H1 (cell line): ENCODE data around the gene SENP2. TPM values are rescaled to one million over a fixed set of nuclear protein-coding genes. Genes with fewer than 3 reads are reported as not detected.

Experiments
- CTCF ChIA-PET: fragments of 300-600 bp; sonication (Branson Sonifier 250); formaldehyde crosslinking; loops from one replicate; lab custom pipeline; 2021; ENCODE audit not compliant: partially characterized antibody; lab: Charles Lee
- POLR2A ChIA-PET: fragments of 300-600 bp; sonication (Branson Sonifier 250); formaldehyde crosslinking; loops from one replicate; lab custom pipeline; 2021; ENCODE audit warnings: inconsistent platforms; ENCODE audit not compliant: partially characterized antibody; lab: Charles Lee
- DNase-seq, 2 experiments: peaks; one replicate each; pipeline versions ENCODE4 v3.0.0 to v3.0.0-alpha.2; 2010 to 2022; ENCODE audit warnings: low spot score in 2 of 2, low read depth in 1 of 2, mixed read lengths in 1 of 2
- FAIRE-seq: peaks from 2 replicates; lab custom pipeline; 2011; peaks lifted over from hg19 to GRCh38; lab: Jason Lieb, UNC
- H2AFZ ChIP-seq: 2 replicates; pipeline ENCODE4 v1.8.1; 2012; ENCODE audit warnings: low read length, inconsistent platforms
- H2AK5ac ChIP-seq: 2 replicates; pipeline ENCODE4 v1.6.1; 2013; ENCODE audit warnings: low read depth, low read length
- H2BK120ac ChIP-seq: replicated peaks from 2 replicates; pipeline ENCODE3; 2013; ENCODE audit warnings: low read depth, low read length, inconsistent platforms
- H2BK12ac ChIP-seq: 2 replicates; pipeline ENCODE4 v1.6.1; 2013; ENCODE audit warnings: low read depth, low read length
- H2BK15ac ChIP-seq: 2 replicates; pipeline ENCODE4 v1.6.1; 2013; ENCODE audit warnings: low read length
- H2BK20ac ChIP-seq: 2 replicates; pipeline ENCODE4 v1.6.1; 2013; ENCODE audit warnings: low read length
- H2BK5ac ChIP-seq: 2 replicates; pipeline ENCODE4 v1.6.1; 2013; ENCODE audit warnings: low read depth, low read length
- H3K14ac ChIP-seq: 2 replicates; pipeline ENCODE4 v1.6.1; 2013; ENCODE audit warnings: inconsistent platforms; ENCODE audit not compliant: insufficient read length
- H3K18ac ChIP-seq: 2 replicates; pipeline ENCODE4 v1.6.1; 2013; ENCODE audit warnings: low read length; ENCODE audit errors: extremely low read depth
- H3K23ac ChIP-seq: 2 replicates; pipeline ENCODE4 v1.6.1; 2013; ENCODE audit warnings: inconsistent platforms; ENCODE audit not compliant: insufficient read length
- H3K23me2 ChIP-seq: 2 replicates; pipeline ENCODE4 v1.6.1; 2013; ENCODE audit warnings: low read depth, low read length
- H3K27ac ChIP-seq: 2 replicates; pipeline ENCODE4 v1.6.1; 2011; ENCODE audit warnings: low read depth, low read length, inconsistent platforms
- H3K27me3 ChIP-seq, 4 experiments: replicated peaks in 1 of 4; 1 replicate in 1 of 4; 2 replicates in 3 of 4; pipeline versions ENCODE4 v1.6.1 to v1.8.1; 2011 to 2013; ENCODE audit warnings: low read length in 3 of 4, mild to moderate bottlenecking in 3 of 4, inconsistent platforms in 2 of 4, mixed read lengths in 2 of 4, moderate library complexity in 1 of 4; ENCODE audit not compliant: control insufficient read depth in 3 of 4, insufficient read depth in 3 of 4; ENCODE audit errors: extremely low read depth in 1 of 4
- H3K36me3 ChIP-seq, 4 experiments: 2 replicates each; pipeline versions ENCODE4 v1.6.1 to v1.8.1; 2011 to 2013; ENCODE audit warnings: mild to moderate bottlenecking in 4 of 4, low read length in 3 of 4, moderate library complexity in 2 of 4, control low read depth in 1 of 4, inconsistent platforms in 1 of 4; ENCODE audit not compliant: insufficient read depth in 4 of 4, control insufficient read depth in 2 of 4
- H3K4ac ChIP-seq: replicated peaks from 2 replicates; pipeline ENCODE3; 2013; ENCODE audit warnings: low read length, low read depth, mixed read lengths, inconsistent platforms; ENCODE audit not compliant: insufficient read length
- H3K4me1 ChIP-seq, 4 experiments: replicated peaks in 1 of 4; 1 replicate in 1 of 4; 2 replicates in 3 of 4; pipeline versions ENCODE4 v1.6.1 to v1.8.1; 2011 to 2013; ENCODE audit warnings: low read length in 3 of 4, inconsistent platforms in 2 of 4, mixed read lengths in 1 of 4; ENCODE audit not compliant: insufficient read depth in 4 of 4, control insufficient read depth in 3 of 4
- H3K4me2 ChIP-seq, 2 experiments: 2 replicates each; pipeline versions ENCODE4 v1.6.1 to v1.8.1; 2011 to 2013; ENCODE audit warnings: low read depth in 2 of 2, low read length in 2 of 2, control low read depth in 1 of 2, inconsistent platforms in 1 of 2, mild to moderate bottlenecking in 1 of 2; ENCODE audit not compliant: insufficient read depth in 1 of 2
- H3K4me3 ChIP-seq, 4 experiments: fragments of 200-600, 300-600 bp in 1 of 4; sonication (generic), shearing (Covaris generic), sonication (Bioruptor Twin) in 1 of 4; 2 replicates each; pipeline versions ENCODE4 v1.5.1 to v1.8.1; 2011 to 2016; ENCODE audit warnings: low read length in 4 of 4, low read depth in 3 of 4, control low read depth in 2 of 4, inconsistent platforms in 2 of 4, mild to moderate bottlenecking in 2 of 4, mixed read lengths in 1 of 4, moderate library complexity in 1 of 4; ENCODE audit not compliant: insufficient read depth in 2 of 4; ENCODE audit errors: extremely low read depth in 1 of 4
- H3K56ac ChIP-seq: replicated peaks from 2 replicates; pipeline ENCODE3; 2013; ENCODE audit warnings: low read depth, mild to moderate bottlenecking, mixed read lengths, low read length, inconsistent platforms; ENCODE audit not compliant: insufficient read length
- H3K79me1 ChIP-seq: 2 replicates; pipeline ENCODE4 v1.6.1; 2013; ENCODE audit warnings: low read depth, low read length, control low read depth
- H3K79me2 ChIP-seq, 2 experiments: 2 replicates each; pipeline versions ENCODE4 v1.6.1 to v1.8.1; 2012 to 2013; ENCODE audit warnings: low read length in 2 of 2, mild to moderate bottlenecking in 2 of 2, inconsistent platforms in 1 of 2; ENCODE audit not compliant: insufficient read depth in 2 of 2, control insufficient read depth in 1 of 2
- H3K9ac ChIP-seq, 4 experiments: replicated peaks in 1 of 4; 1 replicate in 1 of 4; 2 replicates in 3 of 4; pipeline versions ENCODE4 v1.6.1 to v1.8.1; 2011 to 2013; ENCODE audit warnings: low read depth in 3 of 4, low read length in 3 of 4, control low read depth in 2 of 4, mild to moderate bottlenecking in 2 of 4, moderate library complexity in 2 of 4, inconsistent platforms in 1 of 4; ENCODE audit errors: extremely low read depth in 1 of 4
- H3K9me3 ChIP-seq, 2 experiments: 2 replicates each; pipeline versions ENCODE4 v1.6.1 to v1.8.1; 2012 to 2013; ENCODE audit warnings: mild to moderate bottlenecking in 2 of 2, moderate library complexity in 2 of 2, control low read depth in 1 of 2, inconsistent platforms in 1 of 2, low read depth in 1 of 2, low read length in 1 of 2, mixed read lengths in 1 of 2; ENCODE audit not compliant: insufficient read depth in 2 of 2
- H4K20me1 ChIP-seq, 2 experiments: replicated peaks in 1 of 2; 2 replicates each; pipeline versions ENCODE3 to v1.8.1; 2011 to 2013; ENCODE audit warnings: inconsistent platforms in 2 of 2, low read length in 2 of 2, mild to moderate bottlenecking in 1 of 2; ENCODE audit not compliant: insufficient read depth in 2 of 2, control insufficient read depth in 1 of 2
- H4K5ac ChIP-seq: 2 replicates; pipeline ENCODE4 v1.6.1; 2013; ENCODE audit warnings: low read length, low read depth, mixed read lengths, inconsistent platforms; ENCODE audit not compliant: insufficient read length
- H4K8ac ChIP-seq: 2 replicates; pipeline ENCODE4 v1.8.0; 2013; ENCODE audit warnings: mild to moderate bottlenecking, moderate library complexity, low read length, inconsistent platforms; ENCODE audit not compliant: insufficient read depth; ENCODE audit errors: extremely low read depth
- H4K91ac ChIP-seq: replicated peaks from 2 replicates; pipeline ENCODE3; 2013; ENCODE audit warnings: low read length, mixed read lengths, inconsistent platforms; ENCODE audit not compliant: insufficient read length
- CREB1 ChIP-seq: IDR thresholded peaks from 2 replicates; pipeline ENCODE4 v1.6.1; 2012; ENCODE audit warnings: inconsistent platforms
- EZH2 ChIP-seq: fragments of 200-600 bp; sonication (generic); IDR thresholded peaks from 2 replicates; pipeline ENCODE4 v1.7.1; 2012; ENCODE audit warnings: low read depth, mild to moderate bottlenecking, moderate library complexity, low read length, inconsistent platforms; ENCODE audit not compliant: severe bottlenecking
- WGBS, 2 experiments: shearing (Covaris generic) in 1 of 2; methylation state at CpG; one replicate each; pipeline versions ENCODE4 v1.1.6 to v1.1.7; 2013 to 2015; ENCODE audit warnings: low lambda C conversion rate in 2 of 2, mixed read lengths in 2 of 2, inconsistent platforms in 1 of 2, low coverage in 1 of 2, missing lambda C conversion rate in 1 of 2; ENCODE audit not compliant: insufficient replicate concordance in 2 of 2, insufficient coverage in 1 of 2, insufficient read length in 1 of 2; ENCODE audit errors: extremely low coverage in 1 of 2, missing lambda C conversion rate in 1 of 2; 5-methylcytosine and 5-hydroxymethylcytosine counted together
- polyA plus RNA-seq, 7 experiments: library from polyadenylated mRNA; depleted of rRNA in 3 of 7; stranded (reverse) in 5 of 7; unstranded in 2 of 7; fragments of >200 nt in 5 of 7; fragments of 200-250 nt in 2 of 7; gene quantifications; 1 replicate in 5 of 7; 2 replicates in 1 of 7; 4 replicates in 1 of 7; pipeline versions ENCODE4 v1.2.1 to v1.2.3, GENCODE V29; 2011 to 2013; ENCODE audit warnings: missing spikeins in 2 of 7, mixed read lengths in 2 of 7
- total RNA-seq: library from RNA; stranded (reverse); fragmentation: NEBNext Ultra II Directional; extraction: Animal tissue kit (Norgen Biotek cat#: 25700); gene quantifications from 2 replicates; pipeline ENCODE4 v1.2.1, GENCODE V29; 2021

SENP2 gene
- total and polyA plus RNA-seq, 2 of the 8 experiments (the other 6 are each of a cell fraction or from before 2014, with no cell fraction given): 25.2 to 69.3 TPM

DNA sequence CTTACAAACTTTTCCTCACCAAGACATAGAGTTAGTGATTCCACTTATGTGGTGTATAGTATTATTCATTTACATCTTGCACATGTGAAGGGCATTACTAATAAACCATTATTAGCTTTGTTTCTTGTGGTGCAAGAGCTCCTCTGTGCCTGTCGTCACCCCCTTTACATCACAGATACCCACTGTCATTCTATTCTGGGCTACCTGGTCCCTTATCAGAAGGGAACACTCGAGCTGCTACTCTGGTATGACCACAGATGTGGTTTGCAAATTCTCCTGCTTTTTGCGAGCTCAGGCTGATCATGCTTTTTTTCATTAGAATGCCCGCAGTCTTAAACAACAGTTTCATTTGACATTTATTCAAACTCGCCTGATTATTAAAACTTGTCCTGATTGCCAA is 13.9 kb upstream of the SENP2 start:
- Histone ChIP-seq H2BK12ac (no peak overlapping the region), H3K9ac (no peak overlapping the region), H2BK120ac (no peak overlapping the region), H2BK5ac (no peak overlapping the region), H3K23ac (no peak overlapping the region), H4K5ac (no peak overlapping the region), H4K8ac (no peak overlapping the region), H3K56ac (no peak overlapping the region), H2BK20ac (no peak overlapping the region), H3K4me3 (no peak overlapping the region), H3K79me1 (no peaks in the 10 kb centered on the region), H3K4me2 (no peak overlapping the region), H3K4me1 (peaks cover 0 to 3% (median under 1%) of the 10 kb centered on the region in 4 experiments; a peak in 1 of 7 replicates), H2AK5ac (no peak overlapping the region), H3K27me3 (no peaks in the 10 kb centered on the region), H4K20me1 (no peaks in the 10 kb centered on the region), H3K14ac (no peak overlapping the region), H2AFZ (no peak overlapping the region), H3K4ac (no peak overlapping the region), H2BK15ac (no peak overlapping the region), H3K79me2 (no peaks in the 10 kb centered on the region), H3K18ac (no peak overlapping the region), H3K27ac (no peak overlapping the region), H3K9me3 (peaks cover 13 to 16% of the 10 kb centered on the region in 2 experiments), H3K23me2 (no peaks in the 10 kb centered on the region), H3K36me3 (no peaks in the 10 kb centered on the region; a peak in 1 of 8 replicates), H4K91ac (no peak overlapping the region)
- FAIRE-seq (no peak), DNase-seq (no peak)
- POLR2A ChIA-PET: interaction anchor here (0.6 to 1.9 kb wide), 3 partner anchors 13 to 105 kb away, joined by 3 to 6 read pairs (median 3); no protein-coding TSS in a partner anchor
- 92% methylated on average over 5 of the region's 5 CpGs; no CpG with 5 or more reads in 1 of the 2 experiments for WGBS, 2 experiments
- CTCF ChIA-PET: interaction anchor here (1.1 to 5.5 kb wide), 5 partner anchors 12 to 237 kb away, joined by 3 to 69 read pairs (median 4); no protein-coding TSS in a partner anchor
- TF ChIP-seq CREB1 (no peak), EZH2 (no peak)
